Measurements from ENCODE around the gene GFOD1.

Gene GFOD1

DNA sequence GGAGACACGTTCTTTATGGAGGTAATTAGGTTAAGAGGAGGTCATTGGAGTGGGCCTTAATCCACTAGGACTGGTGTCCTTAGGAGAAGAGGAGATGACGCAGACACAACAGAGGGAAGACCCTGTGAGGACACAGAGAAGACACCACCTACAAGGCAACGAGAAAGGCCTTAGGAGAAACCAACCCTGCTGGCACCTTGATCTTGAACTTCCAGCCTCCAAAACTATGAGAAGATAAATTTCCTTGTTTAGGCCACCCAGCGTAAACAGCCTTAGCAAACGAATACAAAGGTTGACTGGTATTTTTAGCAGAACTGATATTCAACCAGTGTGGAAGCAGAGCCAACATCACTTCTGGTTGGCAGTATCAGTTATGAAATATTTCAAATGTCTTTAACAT is 75.2 kb downstream of the GFOD1 start:
- no peak for TF ChIP-seq ISL1 (CRISPR knock-in tag; IDR thresholded peaks at IDR 0.05)
- TF ChIP-seq, protein P1, sequence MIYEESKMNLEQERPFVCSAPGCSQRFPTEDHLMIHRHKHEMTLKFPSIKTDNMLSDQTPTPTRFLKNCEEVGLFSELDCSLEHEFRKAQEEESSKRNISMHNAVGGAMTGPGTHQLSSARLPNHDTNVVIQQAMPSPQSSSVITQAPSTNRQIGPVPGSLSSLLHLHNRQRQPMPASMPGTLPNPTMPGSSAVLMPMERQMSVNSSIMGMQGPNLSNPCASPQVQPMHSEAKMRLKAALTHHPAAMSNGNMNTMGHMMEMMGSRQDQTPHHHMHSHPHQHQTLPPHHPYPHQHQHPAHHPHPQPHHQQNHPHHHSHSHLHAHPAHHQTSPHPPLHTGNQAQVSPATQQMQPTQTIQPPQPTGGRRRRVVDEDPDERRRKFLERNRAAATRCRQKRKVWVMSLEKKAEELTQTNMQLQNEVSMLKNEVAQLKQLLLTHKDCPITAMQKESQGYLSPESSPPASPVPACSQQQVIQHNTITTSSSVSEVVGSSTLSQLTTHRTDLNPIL (CRISPR knock-in tag; IDR thresholded peaks at IDR 0.05; ENCODE audit: low read depth): no peak
- no peak for TF ChIP-seq ARNTL (CRISPR knock-in tag; IDR thresholded peaks at IDR 0.05; ENCODE audit: borderline replicate concordance, low read depth)
- TF ChIP-seq ZFP3 (CRISPR knock-in tag; IDR thresholded peaks at IDR 0.05): no peak
- TF ChIP-seq BACH2 (CRISPR knock-in tag; IDR thresholded peaks at IDR 0.05; ENCODE audit: borderline replicate concordance): no peak
- TF ChIP-seq OSR1 (CRISPR knock-in tag; IDR thresholded peaks at IDR 0.05): no peak
- no peak for TF ChIP-seq TOX (CRISPR knock-in tag; IDR thresholded peaks at IDR 0.05; ENCODE audit: borderline replicate concordance)
- TF ChIP-seq, protein P2, sequence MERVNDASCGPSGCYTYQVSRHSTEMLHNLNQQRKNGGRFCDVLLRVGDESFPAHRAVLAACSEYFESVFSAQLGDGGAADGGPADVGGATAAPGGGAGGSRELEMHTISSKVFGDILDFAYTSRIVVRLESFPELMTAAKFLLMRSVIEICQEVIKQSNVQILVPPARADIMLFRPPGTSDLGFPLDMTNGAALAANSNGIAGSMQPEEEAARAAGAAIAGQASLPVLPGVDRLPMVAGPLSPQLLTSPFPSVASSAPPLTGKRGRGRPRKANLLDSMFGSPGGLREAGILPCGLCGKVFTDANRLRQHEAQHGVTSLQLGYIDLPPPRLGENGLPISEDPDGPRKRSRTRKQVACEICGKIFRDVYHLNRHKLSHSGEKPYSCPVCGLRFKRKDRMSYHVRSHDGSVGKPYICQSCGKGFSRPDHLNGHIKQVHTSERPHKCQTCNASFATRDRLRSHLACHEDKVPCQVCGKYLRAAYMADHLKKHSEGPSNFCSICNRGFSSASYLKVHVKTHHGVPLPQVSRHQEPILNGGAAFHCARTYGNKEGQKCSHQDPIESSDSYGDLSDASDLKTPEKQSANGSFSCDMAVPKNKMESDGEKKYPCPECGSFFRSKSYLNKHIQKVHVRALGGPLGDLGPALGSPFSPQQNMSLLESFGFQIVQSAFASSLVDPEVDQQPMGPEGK (CRISPR knock-in tag; IDR thresholded peaks at IDR 0.05; ENCODE audit: borderline replicate concordance): no peak
- TF ChIP-seq ZNF565 (CRISPR knock-in tag; conservative IDR thresholded peaks at IDR 0.05; ENCODE audit: low read depth): no peak
- no peak for TF ChIP-seq ZNF70 (CRISPR knock-in tag; IDR thresholded peaks at IDR 0.05)
- TF ChIP-seq, protein P3, sequence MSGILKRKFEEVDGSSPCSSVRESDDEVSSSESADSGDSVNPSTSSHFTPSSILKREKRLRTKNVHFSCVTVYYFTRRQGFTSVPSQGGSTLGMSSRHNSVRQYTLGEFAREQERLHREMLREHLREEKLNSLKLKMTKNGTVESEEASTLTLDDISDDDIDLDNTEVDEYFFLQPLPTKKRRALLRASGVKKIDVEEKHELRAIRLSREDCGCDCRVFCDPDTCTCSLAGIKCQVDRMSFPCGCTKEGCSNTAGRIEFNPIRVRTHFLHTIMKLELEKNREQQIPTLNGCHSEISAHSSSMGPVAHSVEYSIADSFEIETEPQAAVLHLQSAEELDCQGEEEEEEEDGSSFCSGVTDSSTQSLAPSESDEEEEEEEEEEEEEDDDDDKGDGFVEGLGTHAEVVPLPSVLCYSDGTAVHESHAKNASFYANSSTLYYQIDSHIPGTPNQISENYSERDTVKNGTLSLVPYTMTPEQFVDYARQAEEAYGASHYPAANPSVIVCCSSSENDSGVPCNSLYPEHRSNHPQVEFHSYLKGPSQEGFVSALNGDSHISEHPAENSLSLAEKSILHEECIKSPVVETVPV (CRISPR knock-in tag; IDR thresholded peaks at IDR 0.05): no peak
- no peak for TF ChIP-seq ESRRG (CRISPR knock-in tag; IDR thresholded peaks at IDR 0.05)
- TF ChIP-seq TCF4 (CRISPR knock-in tag; IDR thresholded peaks at IDR 0.05; ENCODE audit: borderline replicate concordance): no peak
- TF ChIP-seq CSDC2 (CRISPR knock-in tag; IDR thresholded peaks at IDR 0.05): no peak

DNA sequence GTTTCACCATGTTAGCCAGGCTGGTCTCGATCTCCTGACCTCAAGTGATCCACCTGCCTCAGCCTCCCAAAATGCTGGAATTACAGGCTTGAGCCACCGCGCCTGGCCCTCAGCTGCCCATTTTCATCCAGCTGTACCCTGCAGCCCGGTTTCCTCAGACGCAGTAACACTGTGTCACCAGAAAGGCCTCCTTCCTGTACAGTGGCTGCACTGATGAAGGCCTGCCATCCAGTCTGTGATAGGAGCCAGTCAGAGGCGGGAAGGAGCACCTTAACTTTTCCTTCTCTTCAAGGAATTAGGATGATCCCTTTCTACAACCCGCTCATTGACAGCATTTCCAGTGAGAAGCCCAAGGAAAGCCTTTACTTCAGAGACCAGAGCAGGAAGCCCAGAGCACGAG is 75.9 kb downstream of the GFOD1 start:
- no peak for ATAC-seq
- TF ChIP-seq, protein P4, sequence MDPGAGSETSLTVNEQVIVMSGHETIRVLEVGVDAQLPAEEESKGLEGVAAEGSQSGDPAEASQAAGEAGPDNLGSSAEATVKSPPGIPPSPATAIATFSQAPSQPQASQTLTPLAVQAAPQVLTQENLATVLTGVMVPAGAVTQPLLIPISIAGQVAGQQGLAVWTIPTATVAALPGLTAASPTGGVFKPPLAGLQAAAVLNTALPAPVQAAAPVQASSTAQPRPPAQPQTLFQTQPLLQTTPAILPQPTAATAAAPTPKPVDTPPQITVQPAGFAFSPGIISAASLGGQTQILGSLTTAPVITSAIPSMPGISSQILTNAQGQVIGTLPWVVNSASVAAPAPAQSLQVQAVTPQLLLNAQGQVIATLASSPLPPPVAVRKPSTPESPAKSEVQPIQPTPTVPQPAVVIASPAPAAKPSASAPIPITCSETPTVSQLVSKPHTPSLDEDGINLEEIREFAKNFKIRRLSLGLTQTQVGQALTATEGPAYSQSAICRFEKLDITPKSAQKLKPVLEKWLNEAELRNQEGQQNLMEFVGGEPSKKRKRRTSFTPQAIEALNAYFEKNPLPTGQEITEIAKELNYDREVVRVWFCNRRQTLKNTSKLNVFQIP (CRISPR knock-in tag; IDR thresholded peaks at IDR 0.05; ENCODE audit: borderline replicate concordance, low read depth): no peak
- TF ChIP-seq ZFP3 (CRISPR knock-in tag; IDR thresholded peaks at IDR 0.05) (no peak), TOX (CRISPR knock-in tag; IDR thresholded peaks at IDR 0.05; ENCODE audit: borderline replicate concordance) (no peak), ZNF8 (CRISPR knock-in tag; IDR thresholded peaks at IDR 0.05) (no peak), ARNTL (CRISPR knock-in tag; IDR thresholded peaks at IDR 0.05; ENCODE audit: borderline replicate concordance, low read depth) (no peak), CSDC2 (CRISPR knock-in tag; IDR thresholded peaks at IDR 0.05) (no peak), BACH2 (CRISPR knock-in tag; IDR thresholded peaks at IDR 0.05; ENCODE audit: borderline replicate concordance) (no peak), ESRRG (CRISPR knock-in tag; IDR thresholded peaks at IDR 0.05) (no peak), ZNF70 (CRISPR knock-in tag; IDR thresholded peaks at IDR 0.05) (no peak), ZNF565 (CRISPR knock-in tag; conservative IDR thresholded peaks at IDR 0.05; ENCODE audit: low read depth) (no peak), RARB (CRISPR knock-in tag; IDR thresholded peaks at IDR 0.05) (no peak), OSR1 (CRISPR knock-in tag; IDR thresholded peaks at IDR 0.05) (no peak), PPARA (CRISPR knock-in tag; IDR thresholded peaks at IDR 0.05; ENCODE audit: borderline replicate concordance) (no peak), ISL1 (CRISPR knock-in tag; IDR thresholded peaks at IDR 0.05) (no peak)
- TF ChIP-seq, protein P3 (CRISPR knock-in tag; IDR thresholded peaks at IDR 0.05): no peak
- TF ChIP-seq, protein P1 (CRISPR knock-in tag; IDR thresholded peaks at IDR 0.05; ENCODE audit: low read depth): no peak

More for the DNA sequence above, 75.2 kb downstream of the GFOD1 start:
- no peak for ATAC-seq

DNA sequence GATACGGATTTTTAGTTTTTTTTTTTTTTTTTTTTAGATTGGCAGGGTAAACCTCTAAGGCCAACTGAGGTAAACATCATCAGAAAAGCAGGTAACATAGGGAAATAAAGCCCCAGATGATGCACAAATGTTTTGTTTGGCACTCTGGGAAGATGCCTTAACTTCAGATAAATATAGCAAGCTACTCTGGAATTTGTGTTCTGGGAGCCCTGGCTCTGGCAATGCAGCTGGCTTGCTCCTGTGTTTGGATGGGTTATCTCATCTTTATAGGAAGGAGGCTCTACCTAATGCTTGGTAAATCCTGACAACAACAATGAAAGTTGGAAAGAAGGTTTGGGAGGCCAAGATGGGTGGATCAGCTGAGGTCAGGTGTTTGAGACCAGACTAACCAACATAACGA is 77.4 kb downstream of the GFOD1 start:
- no peak for ATAC-seq
- TF ChIP-seq ZC3H10 (CRISPR knock-in tag; IDR thresholded peaks at IDR 0.05): no peak
- TF ChIP-seq SNAI2 (CRISPR knock-in tag; IDR thresholded peaks at IDR 0.05): no peak
- no peak for TF ChIP-seq ZNF70 (CRISPR knock-in tag; IDR thresholded peaks at IDR 0.05)
- no peak for TF ChIP-seq CSDC2 (CRISPR knock-in tag; IDR thresholded peaks at IDR 0.05)
- no peak for TF ChIP-seq ZNF8 (CRISPR knock-in tag; IDR thresholded peaks at IDR 0.05)
- TF ChIP-seq ZFP3 (CRISPR knock-in tag; IDR thresholded peaks at IDR 0.05): no peak
- no peak for TF ChIP-seq BACH2 (CRISPR knock-in tag; IDR thresholded peaks at IDR 0.05; ENCODE audit: borderline replicate concordance)
- TF ChIP-seq, protein P1 (CRISPR knock-in tag; IDR thresholded peaks at IDR 0.05; ENCODE audit: low read depth): no peak
- TF ChIP-seq, protein P4 (CRISPR knock-in tag; IDR thresholded peaks at IDR 0.05; ENCODE audit: borderline replicate concordance, low read depth): no peak
- TF ChIP-seq TOX (CRISPR knock-in tag; IDR thresholded peaks at IDR 0.05; ENCODE audit: borderline replicate concordance): no peak
- no peak for TF ChIP-seq ISL1 (CRISPR knock-in tag; IDR thresholded peaks at IDR 0.05)

All from SK-N-SH treated with all-trans-retinoic acid at 6 μM for 48 hours (cell line).